Activated T-helper 17 cell treated with anti-CD3 and anti-CD28 coated beads, Interleukin-2, amount 50 U/mL, for 72 hours (primary cell): ENCODE results near the gene VPS11. TPM values are rescaled to one million over a fixed set of nuclear protein-coding genes. Genes with fewer than 3 reads are reported as not detected.

Experiments
- ATAC-seq: fragments of 150-1000 bp; cut with Tn5 transposase; replicated peaks from 2 replicates; pipeline ENCODE4 v1.10.0; 2021; ENCODE audit warnings: mild to moderate bottlenecking, moderate library complexity
- H3K27ac Mint-ChIP-seq: one replicate; pipeline ENCODE4 v1.8.0; 2022; ENCODE audit warnings: mixed read lengths
- H3K27me3 Mint-ChIP-seq: one replicate; pipeline ENCODE4 v1.8.0; 2022; ENCODE audit warnings: mixed read lengths
- H3K36me3 Mint-ChIP-seq: one replicate; pipeline ENCODE4 v1.8.0; 2022; ENCODE audit warnings: low read depth, mild to moderate bottlenecking, mixed read lengths
- H3K4me1 Mint-ChIP-seq: one replicate; pipeline ENCODE4 v1.8.0; 2022; ENCODE audit warnings: mixed read lengths
- H3K4me3 Mint-ChIP-seq: one replicate; pipeline ENCODE4 v1.8.0; 2022; ENCODE audit warnings: mild to moderate bottlenecking, mixed read lengths
- H3K9me3 Mint-ChIP-seq: one replicate; pipeline ENCODE4 v1.8.0; 2022; ENCODE audit warnings: mixed read lengths
- total RNA-seq, 2 donors: library from RNA; stranded (reverse); gene quantifications; one replicate each; pipeline ENCODE4 v1.2.3, GENCODE V29; 2022

Gene VPS11
- 10 to 100 TPM; 31.7 to 33.7 TPM for total RNA-seq

DNA sequence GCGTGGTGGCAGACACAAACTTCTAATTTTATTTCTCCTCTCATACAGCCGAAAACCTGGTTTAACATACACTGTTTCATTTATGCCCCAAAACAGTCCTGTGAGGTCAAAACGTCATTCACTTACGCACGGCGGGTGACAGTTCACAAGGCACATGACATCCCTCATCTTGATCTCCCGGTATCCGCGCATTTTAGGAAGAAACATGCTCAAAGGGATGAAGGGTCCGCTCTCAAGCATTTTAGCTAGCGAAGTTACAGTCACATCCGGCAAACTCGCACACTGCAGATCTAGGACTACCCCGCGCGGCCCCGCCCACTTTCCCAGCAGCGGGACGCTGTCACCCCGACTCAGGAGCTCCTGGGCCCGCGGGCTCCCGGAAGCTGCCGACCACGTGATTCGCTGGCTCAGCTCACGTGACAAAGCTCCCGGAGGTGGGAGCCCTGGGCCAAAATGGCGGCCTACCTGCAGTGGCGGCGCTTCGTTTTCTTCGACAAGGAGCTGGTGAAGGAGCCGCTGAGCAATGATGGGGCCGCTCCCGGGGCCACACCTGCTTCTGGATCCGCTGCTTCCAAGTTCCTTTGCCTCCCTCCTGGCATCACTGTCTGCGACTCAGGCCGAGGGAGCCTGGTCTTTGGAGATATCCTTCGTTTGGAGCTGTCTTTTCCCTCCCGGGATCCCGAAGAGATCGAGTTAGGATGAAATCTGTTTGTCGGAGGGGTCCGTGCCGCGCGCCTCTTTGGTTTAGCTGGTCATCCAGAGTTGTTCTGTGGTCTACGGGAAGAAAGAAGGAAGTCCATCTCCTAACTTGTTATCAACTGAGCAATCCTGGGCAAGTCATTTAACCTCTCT, at the start of gene VPS11:
Gene VPS11, plus strand, starts transcription at position 448 of the 852 bp plus-strand sequence. Its CDS starts 6 bp downstream, at position 454.
- ATAC-seq = peak; percentile 97

GRCh38 chr11:119018074-119018938, 49.3 kb upstream of the VPS11 start, which contains the start of the genes RPS25 and TRAPPC4:
TSS of gene RPS25 (minus strand) at chr11:119018343. CDS start at chr11:119018284, 59 bp downstream.
TSS of gene TRAPPC4 (plus strand) at chr11:119018766. CDS start at chr11:119018796, 30 bp downstream.
- peaks cover 20% of the 10 kb centered on the region for H3K4me1 Mint-ChIP-seq

More for the DNA sequence above, at the start of gene VPS11:
- H3K27ac Mint-ChIP-seq = peak within 1 kb of the TSS; percentile 99
- H3K4me3 Mint-ChIP-seq = peak within 1 kb of the TSS; percentile 97
- peaks cover 63% of the 10 kb centered on the region for H3K36me3 Mint-ChIP-seq
- H3K4me1 Mint-ChIP-seq = peaks cover 23% of the 10 kb centered on the region
- H3K9me3 Mint-ChIP-seq = no peaks in the 10 kb centered on the region
- H3K27me3 Mint-ChIP-seq = no peaks in the 10 kb centered on the region

DNA sequence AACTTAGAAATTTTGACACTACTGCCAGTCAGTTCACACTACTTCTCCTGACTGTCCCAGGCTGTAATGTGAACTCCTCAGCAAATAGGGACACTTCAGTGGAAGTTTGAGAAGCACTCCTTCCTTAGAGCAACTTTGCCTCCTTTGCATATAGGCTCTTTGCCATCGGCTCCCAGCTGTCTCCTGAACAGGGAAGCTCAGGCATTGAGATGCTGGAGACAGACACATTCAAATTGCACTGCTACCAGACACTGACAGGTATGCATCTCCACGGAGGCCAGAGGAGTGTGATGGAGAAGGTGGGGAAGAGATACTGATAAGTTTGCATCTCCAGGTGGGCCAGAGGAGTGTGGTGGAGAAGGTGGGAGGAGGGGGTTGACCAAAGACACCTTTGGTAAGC, 47.6 kb upstream of the VPS11 start:
- H3K4me3 Mint-ChIP-seq = peak overlapping the region; percentile 91
- H3K36me3 Mint-ChIP-seq = peaks cover 99% of the 10 kb centered on the region
- ATAC-seq = no peak
- H3K27ac Mint-ChIP-seq = peak overlapping the region; percentile 95
- no peaks in the 10 kb centered on the region for H3K27me3 Mint-ChIP-seq
- no peaks in the 10 kb centered on the region for H3K9me3 Mint-ChIP-seq
- peaks cover 29% of the 10 kb centered on the region for H3K4me1 Mint-ChIP-seq

More at GRCh38 chr11:119018074-119018938, 49.3 kb upstream of the VPS11 start, which contains the start of the genes RPS25 and TRAPPC4:
- peak; percentile 94 for ATAC-seq
- Mint-ChIP-seq H3K4me3 (peak within 1 kb of the TSS; percentile 91), H3K36me3 (peaks cover 99% of the 10 kb centered on the region), H3K9me3 (no peaks in the 10 kb centered on the region), H3K27me3 (no peaks in the 10 kb centered on the region), H3K27ac (peak within 1 kb of the TSS; percentile 95)

DNA sequence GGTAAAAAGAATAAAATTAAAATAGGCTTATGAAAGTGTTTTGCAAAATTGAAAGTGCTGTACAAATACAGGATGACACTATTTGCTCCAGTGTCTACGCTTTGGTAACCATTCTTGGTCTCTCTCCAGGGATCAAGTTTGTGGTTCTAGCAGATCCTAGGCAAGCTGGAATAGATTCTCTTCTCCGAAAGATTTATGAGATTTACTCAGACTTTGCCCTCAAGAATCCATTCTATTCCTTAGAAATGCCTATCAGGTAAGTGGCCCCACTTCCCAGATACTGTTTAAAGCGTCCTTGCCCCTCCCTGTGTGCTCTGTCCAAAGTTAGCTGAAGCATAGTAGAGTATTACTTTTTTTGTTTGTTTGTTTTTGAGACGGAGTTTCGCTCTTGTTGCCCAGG, 46.0 kb upstream of the VPS11 start:
- Mint-ChIP-seq H3K4me3 (peak overlapping the region; percentile 91), H3K4me1 (peaks cover 31% of the 10 kb centered on the region), H3K9me3 (no peaks in the 10 kb centered on the region), H3K27me3 (no peaks in the 10 kb centered on the region), H3K36me3 (peaks cover 97% of the 10 kb centered on the region), H3K27ac (peak overlapping the region; percentile 80)
- no peak for ATAC-seq

- Mint-ChIP-seq H3K36me3 (peaks cover 86% of the 10 kb centered on the region), H3K27ac (peak overlapping the region; percentile 80), H3K4me3 (peak overlapping the region; percentile 0), H3K9me3 (no peaks in the 10 kb centered on the region), H3K27me3 (no peaks in the 10 kb centered on the region), H3K4me1 (peaks cover 33% of the 10 kb centered on the region)
- ATAC-seq = no peak
Measured at GRCh38 chr11:119023741-119024140, 43.9 kb upstream of the VPS11 start.

DNA sequence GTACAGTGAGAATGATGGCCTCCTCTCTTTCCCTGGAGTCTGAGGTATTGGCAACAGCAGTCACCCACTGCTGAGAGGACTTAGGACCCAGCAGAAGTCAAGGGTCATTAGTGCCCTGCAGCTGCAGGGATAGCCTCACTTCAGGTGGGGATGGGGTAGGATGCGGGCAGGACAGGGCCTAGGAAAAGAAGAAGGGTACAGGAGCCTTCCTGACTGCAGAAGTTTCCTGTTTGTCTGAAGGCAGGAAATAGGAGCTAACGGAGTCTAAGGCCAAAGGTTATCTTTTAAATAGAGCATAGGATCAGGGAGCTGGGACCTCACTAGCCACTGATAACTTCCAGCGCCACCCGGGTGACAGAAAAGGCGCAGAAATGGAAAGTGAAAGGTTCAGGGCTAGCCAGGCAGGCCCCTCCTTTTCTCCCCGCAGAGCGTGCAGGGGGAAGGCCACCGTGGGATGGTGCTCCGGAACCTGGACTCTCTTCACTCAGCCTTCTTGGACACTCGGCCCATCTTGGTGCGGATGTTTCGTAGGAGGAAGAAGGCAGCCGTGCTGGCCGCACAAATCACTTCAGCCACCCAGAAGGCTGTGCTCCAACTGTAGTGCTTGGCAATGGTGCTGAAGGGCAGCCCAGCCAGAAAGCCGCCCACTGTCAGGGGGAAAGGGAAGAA, 43.1 kb upstream of the VPS11 start:
- H3K36me3 Mint-ChIP-seq = peaks cover 83% of the 10 kb centered on the region
- ATAC-seq = no peak

DNA sequence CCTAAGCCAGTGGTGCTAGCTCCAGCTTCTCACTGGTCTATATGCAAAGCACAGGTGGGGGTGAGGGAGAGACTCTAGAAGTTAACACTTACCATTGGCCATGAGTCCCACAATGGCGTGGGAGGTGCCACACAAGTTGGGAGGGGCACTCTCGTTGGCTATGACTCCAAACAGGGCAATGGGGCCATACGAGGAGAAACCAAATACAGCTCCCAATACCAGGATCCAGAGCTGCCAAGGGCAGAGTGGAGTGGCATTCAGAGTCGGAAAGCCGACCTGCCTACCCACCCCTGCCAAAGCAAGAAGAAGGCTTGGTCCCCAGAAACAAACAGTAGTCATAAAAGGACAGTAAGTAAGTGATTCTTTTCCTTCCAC, 42.5 kb upstream of the VPS11 start:
- H3K27ac Mint-ChIP-seq = peak overlapping the region; percentile 80
- ATAC-seq = no peak
- H3K36me3 Mint-ChIP-seq = peaks cover 78% of the 10 kb centered on the region
- peaks cover 35% of the 10 kb centered on the region for H3K4me1 Mint-ChIP-seq
- H3K4me3 Mint-ChIP-seq = no peak overlapping the region
- no peaks in the 10 kb centered on the region for H3K27me3 Mint-ChIP-seq
- H3K9me3 Mint-ChIP-seq = no peaks in the 10 kb centered on the region

More for the DNA sequence above, 43.1 kb upstream of the VPS11 start:
- no peaks in the 10 kb centered on the region for H3K27me3 Mint-ChIP-seq
- H3K27ac Mint-ChIP-seq = peak overlapping the region; percentile 80
- no peaks in the 10 kb centered on the region for H3K9me3 Mint-ChIP-seq
- peaks cover 38% of the 10 kb centered on the region for H3K4me1 Mint-ChIP-seq
- H3K4me3 Mint-ChIP-seq = peak overlapping the region; percentile 17

GRCh38 chr11:119025541-119025940, 42.1 kb upstream of the VPS11 start:
- H3K4me1 Mint-ChIP-seq = peaks cover 33% of the 10 kb centered on the region
- H3K9me3 Mint-ChIP-seq = no peaks in the 10 kb centered on the region
- no peak for ATAC-seq
- no peak overlapping the region for H3K4me3 Mint-ChIP-seq
- H3K27me3 Mint-ChIP-seq = no peaks in the 10 kb centered on the region
- H3K27ac Mint-ChIP-seq = peak overlapping the region; percentile 80
- H3K36me3 Mint-ChIP-seq = peaks cover 73% of the 10 kb centered on the region

GRCh38 chr11:119025978-119026766, 41.4 kb upstream of the VPS11 start:
- Mint-ChIP-seq H3K36me3 (peaks cover 67% of the 10 kb centered on the region), H3K4me3 (no peak overlapping the region), H3K9me3 (no peaks in the 10 kb centered on the region), H3K27me3 (no peaks in the 10 kb centered on the region), H3K27ac (no peak overlapping the region), H3K4me1 (peaks cover 33% of the 10 kb centered on the region)
- ATAC-seq = no peak

DNA sequence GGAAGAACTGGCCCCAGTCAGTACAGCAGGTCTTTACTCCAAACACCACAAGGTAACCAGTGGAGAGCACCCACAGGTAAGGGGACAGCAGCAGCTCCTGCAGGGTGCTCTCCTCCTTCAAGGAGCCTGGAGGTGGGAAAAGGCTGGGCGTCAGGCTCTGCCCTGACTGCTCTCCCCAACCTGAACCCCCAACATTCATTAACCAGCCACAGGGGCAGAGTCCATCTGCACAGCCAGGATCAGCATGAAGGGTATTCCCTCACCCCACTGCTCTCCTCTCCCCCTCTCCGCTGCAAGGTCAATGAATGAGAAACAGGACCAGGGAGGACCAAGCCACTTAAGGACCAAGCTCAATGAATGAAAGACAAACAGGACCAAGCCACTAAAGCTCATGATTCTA, 40.6 kb upstream of the VPS11 start:
- H3K27me3 Mint-ChIP-seq = no peaks in the 10 kb centered on the region
- ATAC-seq = no peak
- H3K4me1 Mint-ChIP-seq = peaks cover 28% of the 10 kb centered on the region
- no peak overlapping the region for H3K27ac Mint-ChIP-seq
- H3K4me3 Mint-ChIP-seq = no peak overlapping the region
- H3K9me3 Mint-ChIP-seq = no peaks in the 10 kb centered on the region
- H3K36me3 Mint-ChIP-seq = peaks cover 59% of the 10 kb centered on the region

- no peak for ATAC-seq
- no peaks in the 10 kb centered on the region for H3K9me3 Mint-ChIP-seq
- peak overlapping the region; percentile 48 for H3K27ac Mint-ChIP-seq
- H3K36me3 Mint-ChIP-seq = peaks cover 51% of the 10 kb centered on the region
- peaks cover 28% of the 10 kb centered on the region for H3K4me1 Mint-ChIP-seq
- peak overlapping the region; percentile 84 for H3K4me3 Mint-ChIP-seq
- H3K27me3 Mint-ChIP-seq = no peaks in the 10 kb centered on the region
Measured at GRCh38 chr11:119027561-119028345, 39.9 kb upstream of the VPS11 start.

GRCh38 chr11:119028346-119029068, 39.1 kb upstream of the VPS11 start:
- H3K9me3 Mint-ChIP-seq = no peaks in the 10 kb centered on the region
- H3K4me3 Mint-ChIP-seq = peak overlapping the region; percentile 84
- ATAC-seq = no peak
- peaks cover 44% of the 10 kb centered on the region for H3K36me3 Mint-ChIP-seq
- H3K27ac Mint-ChIP-seq = peak overlapping the region; percentile 78
- H3K4me1 Mint-ChIP-seq = peaks cover 25% of the 10 kb centered on the region
- H3K27me3 Mint-ChIP-seq = no peaks in the 10 kb centered on the region
